Stimulated activated effector memory CD8-positive, alpha-beta T cell treated with anti-CD3 and anti-CD28 coated beads, Interleukin-12 subunit alpha, Interleukin-12 subunit beta, amount 100 ng/mL, for 72 hours (primary cell): ENCODE data around the gene SORBS1.

Experiments
- ATAC-seq: fragments of 150-1000 bp; cut with Tn5 transposase; 2 replicates; pipeline ENCODE4 v1.10.0; 2021
- DNase-seq, 2 donors: peaks; one replicate each; pipeline ENCODE4 v3.0.0; 2021 to 2022; ENCODE audit warnings: low spot score in 2 of 2
- H3K27ac Mint-ChIP-seq: one replicate; pipeline ENCODE4 v1.8.0; 2022; ENCODE audit warnings: mild to moderate bottlenecking, mixed read lengths
- H3K36me3 Mint-ChIP-seq: one replicate; pipeline ENCODE4 v1.8.0; 2022; ENCODE audit warnings: mild to moderate bottlenecking, mixed read lengths
- H3K4me1 Mint-ChIP-seq: one replicate; pipeline ENCODE4 v1.8.0; 2022; ENCODE audit warnings: mixed read lengths
- H3K4me3 Mint-ChIP-seq: one replicate; pipeline ENCODE4 v1.8.0; 2022; ENCODE audit warnings: mild to moderate bottlenecking, mixed read lengths
- H3K9me3 Mint-ChIP-seq: one replicate; pipeline ENCODE4 v1.8.0; 2022; ENCODE audit warnings: mixed read lengths

The SORBS1 gene

GRCh38 chr10:95556994-95557767 is 4.0 kb downstream of the SORBS1 start:
- H3K27ac Mint-ChIP-seq: no peak overlapping the region
- DNase-seq (no peak), ATAC-seq (no peak)
- no peak overlapping the region for H3K4me3 Mint-ChIP-seq
- H3K9me3 Mint-ChIP-seq: peaks cover 3% of the 10 kb centered on the region
- H3K36me3 Mint-ChIP-seq: no peaks in the 10 kb centered on the region
- peaks cover 18% of the 10 kb centered on the region for H3K4me1 Mint-ChIP-seq

- Mint-ChIP-seq H3K36me3 (no peaks in the 10 kb centered on the region), H3K4me1 (no peaks in the 10 kb centered on the region), H3K27ac (no peak overlapping the region), H3K4me3 (no peak overlapping the region), H3K9me3 (peaks cover 3% of the 10 kb centered on the region)
- ATAC-seq: no peak
- no peak for DNase-seq
Observed at GRCh38 chr10:95553674-95554073, 7.5 kb downstream of the SORBS1 start.

GRCh38 chr10:95552679-95553342 is 8.4 kb downstream of the SORBS1 start:
- ATAC-seq: no peak
- Mint-ChIP-seq H3K9me3 (peaks cover 3% of the 10 kb centered on the region), H3K36me3 (no peaks in the 10 kb centered on the region), H3K27ac (no peak overlapping the region), H3K4me3 (no peak overlapping the region), H3K4me1 (no peaks in the 10 kb centered on the region)
- no peak for DNase-seq

- Mint-ChIP-seq H3K9me3 (peaks cover 3% of the 10 kb centered on the region), H3K27ac (no peak overlapping the region), H3K36me3 (no peaks in the 10 kb centered on the region), H3K4me1 (no peaks in the 10 kb centered on the region), H3K4me3 (no peak overlapping the region)
- no peak for DNase-seq
- no peak for ATAC-seq
Observed at GRCh38 chr10:95550073-95550672, 11.0 kb downstream of the SORBS1 start.

- Mint-ChIP-seq H3K9me3 (no peaks in the 10 kb centered on the region), H3K27ac (no peak overlapping the region), H3K4me3 (no peak overlapping the region), H3K36me3 (no peaks in the 10 kb centered on the region), H3K4me1 (no peaks in the 10 kb centered on the region)
- ATAC-seq: no peak
- DNase-seq: no peak
Observed at GRCh38 chr10:95547791-95548435, 13.3 kb downstream of the SORBS1 start.

GRCh38 chr10:95547197-95547596 is 14.0 kb downstream of the SORBS1 start:
- no peak for DNase-seq
- Mint-ChIP-seq H3K4me3 (no peak overlapping the region), H3K27ac (no peak overlapping the region), H3K4me1 (no peaks in the 10 kb centered on the region), H3K9me3 (no peaks in the 10 kb centered on the region), H3K36me3 (no peaks in the 10 kb centered on the region)
- ATAC-seq: no peak

GRCh38 chr10:95545981-95546380 is 15.2 kb downstream of the SORBS1 start:
- no peak for ATAC-seq
- Mint-ChIP-seq H3K27ac (no peak overlapping the region), H3K9me3 (no peaks in the 10 kb centered on the region)

GRCh38 chr10:95544783-95545500 is 16.2 kb downstream of the SORBS1 start:
- no peak for ATAC-seq
- Mint-ChIP-seq H3K27ac (no peak overlapping the region), H3K4me3 (no peak overlapping the region), H3K9me3 (no peaks in the 10 kb centered on the region), H3K4me1 (no peaks in the 10 kb centered on the region), H3K36me3 (no peaks in the 10 kb centered on the region)
- DNase-seq: no peak

More at GRCh38 chr10:95545981-95546380, 15.2 kb downstream of the SORBS1 start:
- H3K4me1 Mint-ChIP-seq: no peaks in the 10 kb centered on the region
- no peak overlapping the region for H3K4me3 Mint-ChIP-seq
- H3K36me3 Mint-ChIP-seq: no peaks in the 10 kb centered on the region
- DNase-seq: no peak

- no peaks in the 10 kb centered on the region for H3K4me1 Mint-ChIP-seq
- H3K36me3 Mint-ChIP-seq: no peaks in the 10 kb centered on the region
- ATAC-seq (no peak), DNase-seq (no peak)
- H3K9me3 Mint-ChIP-seq: no peaks in the 10 kb centered on the region
- no peak overlapping the region for H3K4me3 Mint-ChIP-seq
- no peak overlapping the region for H3K27ac Mint-ChIP-seq
Observed at GRCh38 chr10:95543459-95543858, 17.7 kb downstream of the SORBS1 start.

GRCh38 chr10:95542761-95543160 is 18.4 kb downstream of the SORBS1 start:
- Mint-ChIP-seq H3K36me3 (no peaks in the 10 kb centered on the region), H3K4me1 (no peaks in the 10 kb centered on the region), H3K9me3 (no peaks in the 10 kb centered on the region), H3K27ac (no peak overlapping the region), H3K4me3 (no peak overlapping the region)
- no peak for ATAC-seq
- DNase-seq: no peak

- H3K36me3 Mint-ChIP-seq: no peaks in the 10 kb centered on the region
- no peak for DNase-seq
- H3K4me1 Mint-ChIP-seq: no peaks in the 10 kb centered on the region
- no peak for ATAC-seq
- H3K4me3 Mint-ChIP-seq: no peak overlapping the region
- H3K9me3 Mint-ChIP-seq: no peaks in the 10 kb centered on the region
- H3K27ac Mint-ChIP-seq: no peak overlapping the region
Observed at GRCh38 chr10:95542330-95542729, 18.8 kb downstream of the SORBS1 start.

- Mint-ChIP-seq H3K36me3 (no peaks in the 10 kb centered on the region), H3K4me1 (no peaks in the 10 kb centered on the region), H3K9me3 (no peaks in the 10 kb centered on the region), H3K27ac (no peak overlapping the region), H3K4me3 (no peak overlapping the region)
- ATAC-seq (no peak), DNase-seq (no peak)
Observed at GRCh38 chr10:95540514-95541052, 20.6 kb downstream of the SORBS1 start.

GRCh38 chr10:95539560-95540284 is 21.4 kb downstream of the SORBS1 start:
- ATAC-seq: no peak
- Mint-ChIP-seq H3K27ac (no peak overlapping the region), H3K9me3 (no peaks in the 10 kb centered on the region), H3K4me1 (no peaks in the 10 kb centered on the region), H3K4me3 (no peak overlapping the region), H3K36me3 (no peaks in the 10 kb centered on the region)
- no peak for DNase-seq

GRCh38 chr10:95538412-95538811 is 22.8 kb downstream of the SORBS1 start:
- Mint-ChIP-seq H3K4me1 (no peaks in the 10 kb centered on the region), H3K27ac (no peak overlapping the region), H3K36me3 (no peaks in the 10 kb centered on the region), H3K9me3 (no peaks in the 10 kb centered on the region), H3K4me3 (no peak overlapping the region)
- ATAC-seq (no peak), DNase-seq (no peak)
